Fibroblast of lung (primary cell): ENCODE results near the gene DMAC2. TPM values are rescaled to one million over a fixed set of nuclear protein-coding genes. Genes with fewer than 3 reads are reported as not detected.

ENCODE experiments used
- DNase-seq, 2 donors: peaks; one replicate each; pipeline versions ENCODE4 v3.0.0 to v3.0.0-alpha.2; 2010; ENCODE audit warnings: low read depth in 2 of 2
- H2AFZ ChIP-seq: 2 replicates; pipeline ENCODE4 v1.5.1; 2012; ENCODE audit warnings: low read length, control low read depth, inconsistent platforms
- H3K27ac ChIP-seq: 2 replicates; pipeline ENCODE4 v1.5.1; 2011; ENCODE audit warnings: low read length, control low read depth; ENCODE audit not compliant: insufficient read depth
- H3K27me3 ChIP-seq: 2 replicates; pipeline ENCODE4 v1.5.1; 2011; ENCODE audit warnings: mild to moderate bottlenecking, low read length; ENCODE audit not compliant: control insufficient read depth, insufficient read depth
- H3K36me3 ChIP-seq: 2 replicates; pipeline ENCODE4 v1.5.1; 2011; ENCODE audit warnings: low read length; ENCODE audit not compliant: control insufficient read depth, insufficient read depth
- H3K4me1 ChIP-seq: 2 replicates; pipeline ENCODE4 v1.5.1; 2011; ENCODE audit warnings: low read length; ENCODE audit not compliant: control insufficient read depth, insufficient read depth; ENCODE audit errors: extremely low read depth
- H3K4me2 ChIP-seq: 2 replicates; pipeline ENCODE4 v1.5.1; 2011; ENCODE audit warnings: low read length, control low read depth; ENCODE audit not compliant: insufficient read depth; ENCODE audit errors: extremely low read depth
- H3K4me3 ChIP-seq, 4 experiments: fragments of 200-600 bp in 1 of 4; sonication (generic) in 1 of 4; replicated peaks in 1 of 4; 2 replicates each; pipeline ENCODE4 v1.5.1; 2011 to 2016; ENCODE audit warnings: low read length in 4 of 4, low read depth in 3 of 4, mild to moderate bottlenecking in 3 of 4, control low read depth in 2 of 4, inconsistent platforms in 1 of 4, mixed read lengths in 1 of 4; ENCODE audit not compliant: insufficient read depth in 1 of 4; ENCODE audit errors: control extremely low read depth in 1 of 4
- H3K79me2 ChIP-seq: 2 replicates; pipeline ENCODE4 v1.5.1; 2012; ENCODE audit warnings: mild to moderate bottlenecking, low read length, inconsistent platforms; ENCODE audit not compliant: control insufficient read depth, insufficient read depth
- H3K9ac ChIP-seq: 2 replicates; pipeline ENCODE4 v1.5.1; 2011; ENCODE audit warnings: mild to moderate bottlenecking, low read length, control low read depth; ENCODE audit not compliant: insufficient read depth
- H3K9me3 ChIP-seq: 2 replicates; pipeline ENCODE4 v1.5.1; 2012; ENCODE audit warnings: low read depth, low read length; ENCODE audit not compliant: control insufficient read depth, insufficient read depth
- H4K20me1 ChIP-seq: 2 replicates; pipeline ENCODE4 v1.5.1; 2011; ENCODE audit warnings: low read length; ENCODE audit not compliant: control insufficient read depth, insufficient read depth; ENCODE audit errors: extremely low read depth
- EZH2 ChIP-seq: IDR thresholded peaks from 2 replicates; pipeline ENCODE4 v1.5.1; 2012; ENCODE audit warnings: low read length, control low read depth, mild to moderate bottlenecking; ENCODE audit errors: missing control alignments
- polyA plus RNA-seq, 2 donors: library from polyadenylated mRNA; depleted of rRNA in 1 of 2; stranded (reverse) in 1 of 2; unstranded in 1 of 2; fragments of >200 nt; gene quantifications; 2 replicates each; pipeline ENCODE4 v1.2.1, GENCODE V29; 2011 to 2012; ENCODE audit warnings: missing spikeins in 1 of 2
- total RNA-seq: library from RNA; depleted of rRNA; stranded (reverse); fragments of >200 nt; gene quantifications from 2 replicates; pipeline ENCODE4 v1.2.1, GENCODE V29; 2014
- TF ChIP-seq, protein P1 (sequence below), 2 donors: IDR thresholded peaks in 1 of 2; conservative IDR thresholded peaks in 1 of 2; 1 replicate in 1 of 2; 2 replicates in 1 of 2; pipeline ENCODE4 v1.5.1; 2011 to 2012; ENCODE audit warnings: low read length in 2 of 2, control low read depth in 1 of 2, inconsistent platforms in 1 of 2, low read depth in 1 of 2, mild to moderate bottlenecking in 1 of 2

Gene DMAC2
- total and polyA plus RNA-seq, 2 donors (not counting 1 experiment from before 2014, with no cell fraction given) = 31.0 to 52.3 TPM

DNA sequence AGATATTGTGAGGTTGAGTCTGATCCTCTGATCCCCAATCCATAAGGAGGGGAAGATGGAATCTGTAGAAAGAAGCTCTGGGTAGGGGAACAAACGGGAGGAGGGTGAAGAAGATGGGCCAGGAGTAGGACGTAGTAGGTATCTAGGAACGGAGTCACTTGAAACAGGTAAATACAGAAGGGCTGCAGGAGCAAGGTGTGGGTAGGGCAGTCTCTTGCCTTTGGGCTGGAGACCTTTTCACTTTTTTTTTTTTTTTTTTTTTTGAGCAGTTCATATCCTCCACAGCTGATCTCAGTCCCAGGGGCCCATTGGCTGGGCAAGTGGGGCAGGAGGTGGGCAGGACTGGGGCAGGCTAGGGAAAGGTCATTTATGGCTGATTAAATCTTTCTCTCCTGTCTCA is 40.6 kb downstream of the DMAC2 start:
- H3K36me3 ChIP-seq = no peaks in the 10 kb centered on the region
- H2AFZ ChIP-seq = no peak overlapping the region
- H3K27me3 ChIP-seq = no peaks in the 10 kb centered on the region
- no peak overlapping the region for H3K27ac ChIP-seq
- peaks cover 4% of the 10 kb centered on the region for H3K4me1 ChIP-seq
- no peak overlapping the region for H3K9ac ChIP-seq
- no peaks in the 10 kb centered on the region for H3K9me3 ChIP-seq
- peaks cover 7% of the 10 kb centered on the region for H3K79me2 ChIP-seq
- no peak for DNase-seq
- H4K20me1 ChIP-seq = no peaks in the 10 kb centered on the region
- TF ChIP-seq EZH2 = no peak
- TF ChIP-seq, protein P1, sequence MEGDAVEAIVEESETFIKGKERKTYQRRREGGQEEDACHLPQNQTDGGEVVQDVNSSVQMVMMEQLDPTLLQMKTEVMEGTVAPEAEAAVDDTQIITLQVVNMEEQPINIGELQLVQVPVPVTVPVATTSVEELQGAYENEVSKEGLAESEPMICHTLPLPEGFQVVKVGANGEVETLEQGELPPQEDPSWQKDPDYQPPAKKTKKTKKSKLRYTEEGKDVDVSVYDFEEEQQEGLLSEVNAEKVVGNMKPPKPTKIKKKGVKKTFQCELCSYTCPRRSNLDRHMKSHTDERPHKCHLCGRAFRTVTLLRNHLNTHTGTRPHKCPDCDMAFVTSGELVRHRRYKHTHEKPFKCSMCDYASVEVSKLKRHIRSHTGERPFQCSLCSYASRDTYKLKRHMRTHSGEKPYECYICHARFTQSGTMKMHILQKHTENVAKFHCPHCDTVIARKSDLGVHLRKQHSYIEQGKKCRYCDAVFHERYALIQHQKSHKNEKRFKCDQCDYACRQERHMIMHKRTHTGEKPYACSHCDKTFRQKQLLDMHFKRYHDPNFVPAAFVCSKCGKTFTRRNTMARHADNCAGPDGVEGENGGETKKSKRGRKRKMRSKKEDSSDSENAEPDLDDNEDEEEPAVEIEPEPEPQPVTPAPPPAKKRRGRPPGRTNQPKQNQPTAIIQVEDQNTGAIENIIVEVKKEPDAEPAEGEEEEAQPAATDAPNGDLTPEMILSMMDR (conservative IDR thresholded peaks at IDR 0.05 in 1 of 2, IDR thresholded peaks at IDR 0.05 in 1 of 2; ENCODE audit: low read depth in 1 of 2, low read length in 2 of 2) = no peak
- H3K4me3 ChIP-seq = peak overlapping the region in 2 of 4 experiments; percentile 74 to 100
- H3K4me2 ChIP-seq = no peak overlapping the region

GRCh38 chr19:41398598-41398997 is 41.1 kb downstream of the DMAC2 start:
- peak overlapping the region; percentile 86 for H3K4me2 ChIP-seq
- peaks cover 4% of the 10 kb centered on the region for H3K4me1 ChIP-seq

DNA sequence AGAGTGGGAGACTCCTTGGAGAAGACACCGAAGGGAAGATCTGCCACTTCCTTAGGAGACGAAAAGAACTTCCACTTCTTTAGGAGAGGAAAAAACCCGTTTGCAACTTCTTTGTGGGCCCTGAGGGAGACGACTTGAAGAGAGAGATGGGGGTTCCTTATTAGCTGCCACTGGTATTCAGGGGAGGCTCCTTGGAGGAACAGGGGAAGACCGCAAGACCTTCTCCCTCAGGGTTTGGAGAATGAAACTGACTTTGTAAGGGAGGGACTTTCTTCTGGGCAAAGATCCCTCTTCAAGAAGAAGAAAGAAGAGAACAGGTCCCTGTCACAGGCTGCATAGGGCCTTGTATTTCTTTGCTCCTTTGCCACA is 41.7 kb downstream of the DMAC2 start:
- no peak for TF ChIP-seq EZH2
- TF ChIP-seq, protein P1 (conservative IDR thresholded peaks at IDR 0.05 in 1 of 2, IDR thresholded peaks at IDR 0.05 in 1 of 2; ENCODE audit: low read depth in 1 of 2, low read length in 2 of 2) = no peak
- H2AFZ ChIP-seq = peak overlapping the region; percentile 83
- H3K9me3 ChIP-seq = no peaks in the 10 kb centered on the region
- H3K79me2 ChIP-seq = peaks cover 7% of the 10 kb centered on the region
- no peaks in the 10 kb centered on the region for H3K36me3 ChIP-seq
- no peaks in the 10 kb centered on the region for H4K20me1 ChIP-seq
- H3K27ac ChIP-seq = peak overlapping the region; percentile 96
- peak overlapping the region; percentile 93 for H3K9ac ChIP-seq
- no peaks in the 10 kb centered on the region for H3K27me3 ChIP-seq
- no peak for DNase-seq
- H3K4me2 ChIP-seq = peak overlapping the region; percentile 86
- peaks cover 4% of the 10 kb centered on the region for H3K4me1 ChIP-seq
- H3K4me3 ChIP-seq = peak overlapping the region; percentile 74 to 100 (median 84)

More at GRCh38 chr19:41398598-41398997, 41.1 kb downstream of the DMAC2 start:
- TF ChIP-seq, protein P1 (conservative IDR thresholded peaks at IDR 0.05 in 1 of 2, IDR thresholded peaks at IDR 0.05 in 1 of 2; ENCODE audit: low read depth in 1 of 2, low read length in 2 of 2) = no peak
- TF ChIP-seq EZH2 = no peak
- H3K36me3 ChIP-seq = no peaks in the 10 kb centered on the region
- no peak overlapping the region for H2AFZ ChIP-seq
- no peaks in the 10 kb centered on the region for H3K9me3 ChIP-seq
- H3K79me2 ChIP-seq = peaks cover 7% of the 10 kb centered on the region
- H4K20me1 ChIP-seq = no peaks in the 10 kb centered on the region
- H3K4me3 ChIP-seq = peak overlapping the region; percentile 74 to 100 (median 84)
- peak overlapping the region; percentile 96 for H3K27ac ChIP-seq
- H3K9ac ChIP-seq = peak overlapping the region; percentile 93
- no peak for DNase-seq
- H3K27me3 ChIP-seq = no peaks in the 10 kb centered on the region
